Measurements from ENCODE around the gene ATP5PO. TPM values are rescaled to one million over a fixed set of nuclear protein-coding genes. Genes with fewer than 3 reads are reported as not detected.

The ATP5PO gene
- polyA plus RNA-seq, 1 donor (not counting 4 experiments of a cell fraction or from before 2014, with no cell fraction given), result 359 TPM

DNA sequence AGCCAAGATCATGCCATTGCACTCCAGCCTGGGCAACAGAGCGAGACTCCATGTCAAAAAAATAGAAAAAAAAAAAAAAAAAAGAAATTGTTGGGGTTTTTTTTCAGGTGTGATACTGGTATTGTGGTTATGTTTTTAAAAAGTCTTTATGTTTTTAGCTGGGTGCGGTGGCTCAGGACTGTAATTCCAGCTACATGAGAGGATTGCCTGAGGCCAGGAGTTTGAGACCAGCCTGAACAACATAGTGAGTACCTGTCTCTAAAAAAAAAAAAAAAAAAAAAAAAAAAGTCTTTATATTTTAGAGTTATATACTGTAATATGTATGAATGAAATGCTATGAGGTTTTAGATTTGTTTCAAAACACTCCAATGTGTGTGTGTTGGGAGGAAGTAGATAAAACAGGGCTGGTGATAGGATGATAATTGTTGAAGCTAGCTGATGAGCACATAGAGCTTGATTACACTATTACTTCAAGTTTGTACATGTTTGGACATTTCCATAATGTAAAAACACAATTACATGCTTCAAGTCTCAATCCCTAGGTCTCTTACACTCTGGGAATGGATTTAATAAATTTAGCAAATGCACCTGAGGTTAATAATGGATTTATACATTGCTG, 30.2 kb upstream of the ATP5PO start:
- H4K20me1 ChIP-seq (ENCODE audit: control insufficient read depth, extremely low read depth, insufficient read depth, low read length), result no peaks in the 10 kb centered on the region

GRCh38 chr21:33944185-33944763, 28.7 kb upstream of the ATP5PO start:
- H3K4me2 ChIP-seq (ENCODE audit: control insufficient read depth, extremely low read depth, insufficient read depth, low read depth, low read length), result no peak overlapping the region
- no peak overlapping the region for H3K27ac ChIP-seq (ENCODE audit: control insufficient read depth, insufficient read depth, low read length)
- H3K27me3 ChIP-seq (ENCODE audit: control insufficient read depth, extremely low read depth, insufficient read depth, low read length), result no peaks in the 10 kb centered on the region
- H4K20me1 ChIP-seq (ENCODE audit: control insufficient read depth, extremely low read depth, insufficient read depth, low read length), result no peaks in the 10 kb centered on the region
- no peaks in the 10 kb centered on the region for H3K79me2 ChIP-seq (ENCODE audit: control insufficient read depth, insufficient read depth, low read length)
- H3K36me3 ChIP-seq (ENCODE audit: control insufficient read depth in 2 of 2, extremely low read depth in 1 of 2, insufficient read depth in 2 of 2, low read length in 2 of 2), result no peaks in the 10 kb centered on the region
- TF ChIP-seq EZH2 (IDR thresholded peaks at IDR 0.05; ENCODE audit: low read length), result no peak
- TF ChIP-seq, protein P1, sequence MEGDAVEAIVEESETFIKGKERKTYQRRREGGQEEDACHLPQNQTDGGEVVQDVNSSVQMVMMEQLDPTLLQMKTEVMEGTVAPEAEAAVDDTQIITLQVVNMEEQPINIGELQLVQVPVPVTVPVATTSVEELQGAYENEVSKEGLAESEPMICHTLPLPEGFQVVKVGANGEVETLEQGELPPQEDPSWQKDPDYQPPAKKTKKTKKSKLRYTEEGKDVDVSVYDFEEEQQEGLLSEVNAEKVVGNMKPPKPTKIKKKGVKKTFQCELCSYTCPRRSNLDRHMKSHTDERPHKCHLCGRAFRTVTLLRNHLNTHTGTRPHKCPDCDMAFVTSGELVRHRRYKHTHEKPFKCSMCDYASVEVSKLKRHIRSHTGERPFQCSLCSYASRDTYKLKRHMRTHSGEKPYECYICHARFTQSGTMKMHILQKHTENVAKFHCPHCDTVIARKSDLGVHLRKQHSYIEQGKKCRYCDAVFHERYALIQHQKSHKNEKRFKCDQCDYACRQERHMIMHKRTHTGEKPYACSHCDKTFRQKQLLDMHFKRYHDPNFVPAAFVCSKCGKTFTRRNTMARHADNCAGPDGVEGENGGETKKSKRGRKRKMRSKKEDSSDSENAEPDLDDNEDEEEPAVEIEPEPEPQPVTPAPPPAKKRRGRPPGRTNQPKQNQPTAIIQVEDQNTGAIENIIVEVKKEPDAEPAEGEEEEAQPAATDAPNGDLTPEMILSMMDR (optimal IDR thresholded peaks at IDR 0.05 in 1 of 3, IDR thresholded peaks at IDR 0.05 in 1 of 3, conservative IDR thresholded peaks at IDR 0.05 in 1 of 3; ENCODE audit: extremely low read depth in 1 of 3, insufficient read depth in 2 of 3, low read length in 3 of 3), result no peak
- H3K9ac ChIP-seq (ENCODE audit: control insufficient read depth, extremely low read depth, insufficient read depth, low read length), result no peak overlapping the region
- no peaks in the 10 kb centered on the region for H3K9me1 ChIP-seq (ENCODE audit: control insufficient read depth, extremely low read depth, insufficient read depth, low read length)
- no peak overlapping the region for H2AFZ ChIP-seq (ENCODE audit: control insufficient read depth, low read length)
- dilution Hi-C loops (cut with MboI; ENCODE audit: extremely low pct_ligation_motif_present, low sequenced_read_pairs), result no loop called here
- FAIRE-seq, result no peak
- DNase-seq (ENCODE audit: low read depth, low spot score), result no peak
- peaks cover 30% of the 10 kb centered on the region for H3K4me1 ChIP-seq (ENCODE audit: control insufficient read depth, extremely low read depth, insufficient read depth, low read length)
- no peaks in the 10 kb centered on the region for H3K9me3 ChIP-seq (ENCODE audit: control insufficient read depth, low read depth, low read length)
- H3K4me3 ChIP-seq (ENCODE audit: control insufficient read depth in 2 of 3, extremely low read depth in 1 of 3, insufficient read depth in 2 of 3, low read depth in 1 of 3, low read length in 3 of 3), result no peak overlapping the region

More for the DNA sequence above, 30.2 kb upstream of the ATP5PO start:
- peak overlapping the region; percentile 66 for H3K4me2 ChIP-seq (ENCODE audit: control insufficient read depth, extremely low read depth, insufficient read depth, low read depth, low read length)
- H3K9me3 ChIP-seq (ENCODE audit: control insufficient read depth, low read depth, low read length), result no peaks in the 10 kb centered on the region
- H3K79me2 ChIP-seq (ENCODE audit: control insufficient read depth, insufficient read depth, low read length), result no peaks in the 10 kb centered on the region
- H2AFZ ChIP-seq (ENCODE audit: control insufficient read depth, low read length), result no peak overlapping the region
- DNase-seq (ENCODE audit: low read depth, low spot score), result peak; percentile 15
- H3K27ac ChIP-seq (ENCODE audit: control insufficient read depth, insufficient read depth, low read length), result peak overlapping the region; percentile 67
- dilution Hi-C loops (cut with MboI; ENCODE audit: extremely low pct_ligation_motif_present, low sequenced_read_pairs), result no loop called here
- H3K4me1 ChIP-seq (ENCODE audit: control insufficient read depth, extremely low read depth, insufficient read depth, low read length), result peaks cover 30% of the 10 kb centered on the region
- no peaks in the 10 kb centered on the region for H3K27me3 ChIP-seq (ENCODE audit: control insufficient read depth, extremely low read depth, insufficient read depth, low read length)
- H3K4me3 ChIP-seq (ENCODE audit: control insufficient read depth in 2 of 3, extremely low read depth in 1 of 3, insufficient read depth in 2 of 3, low read depth in 1 of 3, low read length in 3 of 3), result no peak overlapping the region
- no peak for FAIRE-seq
- TF ChIP-seq EZH2 (IDR thresholded peaks at IDR 0.05; ENCODE audit: low read length), result no peak
- TF ChIP-seq, protein P1 (optimal IDR thresholded peaks at IDR 0.05 in 1 of 3, IDR thresholded peaks at IDR 0.05 in 1 of 3, conservative IDR thresholded peaks at IDR 0.05 in 1 of 3; ENCODE audit: extremely low read depth in 1 of 3, insufficient read depth in 2 of 3, low read length in 3 of 3), result no peak
- H3K9me1 ChIP-seq (ENCODE audit: control insufficient read depth, extremely low read depth, insufficient read depth, low read length), result no peaks in the 10 kb centered on the region
- H3K9ac ChIP-seq (ENCODE audit: control insufficient read depth, extremely low read depth, insufficient read depth, low read length), result no peak overlapping the region
- H3K36me3 ChIP-seq (ENCODE audit: control insufficient read depth in 2 of 2, extremely low read depth in 1 of 2, insufficient read depth in 2 of 2, low read length in 2 of 2), result no peaks in the 10 kb centered on the region
